ENCODE results near the gene MOV10L1.

MOV10L1 gene

DNA sequence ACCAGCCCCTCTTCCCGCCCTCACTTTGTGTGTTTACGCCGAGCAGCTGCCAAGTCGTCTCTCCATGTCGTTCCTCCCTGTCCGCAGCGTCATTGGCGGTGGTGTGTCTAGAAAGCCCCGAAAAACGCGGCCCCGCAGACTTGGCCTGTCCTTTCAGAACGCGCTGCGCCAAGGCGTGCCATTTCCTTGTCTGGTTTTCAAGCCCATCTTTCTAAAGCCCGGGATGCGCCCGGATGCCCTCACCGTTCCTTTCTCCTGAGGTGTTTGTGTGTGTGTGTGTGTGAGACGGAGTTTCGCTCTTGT, 557 bp downstream of the MOV10L1 start:
- H3K4me1 ChIP-seq = no peaks in the 10 kb centered on the region
- no peaks in the 10 kb centered on the region; the same call in 1 of the 2 replicates for H3K27me3 ChIP-seq
- H3K4me3 ChIP-seq (ENCODE audit: low read depth, low read length) = no peak overlapping the region
- H3K9me3 ChIP-seq = no peaks in the 10 kb centered on the region
- TF ChIP-seq, protein P1, sequence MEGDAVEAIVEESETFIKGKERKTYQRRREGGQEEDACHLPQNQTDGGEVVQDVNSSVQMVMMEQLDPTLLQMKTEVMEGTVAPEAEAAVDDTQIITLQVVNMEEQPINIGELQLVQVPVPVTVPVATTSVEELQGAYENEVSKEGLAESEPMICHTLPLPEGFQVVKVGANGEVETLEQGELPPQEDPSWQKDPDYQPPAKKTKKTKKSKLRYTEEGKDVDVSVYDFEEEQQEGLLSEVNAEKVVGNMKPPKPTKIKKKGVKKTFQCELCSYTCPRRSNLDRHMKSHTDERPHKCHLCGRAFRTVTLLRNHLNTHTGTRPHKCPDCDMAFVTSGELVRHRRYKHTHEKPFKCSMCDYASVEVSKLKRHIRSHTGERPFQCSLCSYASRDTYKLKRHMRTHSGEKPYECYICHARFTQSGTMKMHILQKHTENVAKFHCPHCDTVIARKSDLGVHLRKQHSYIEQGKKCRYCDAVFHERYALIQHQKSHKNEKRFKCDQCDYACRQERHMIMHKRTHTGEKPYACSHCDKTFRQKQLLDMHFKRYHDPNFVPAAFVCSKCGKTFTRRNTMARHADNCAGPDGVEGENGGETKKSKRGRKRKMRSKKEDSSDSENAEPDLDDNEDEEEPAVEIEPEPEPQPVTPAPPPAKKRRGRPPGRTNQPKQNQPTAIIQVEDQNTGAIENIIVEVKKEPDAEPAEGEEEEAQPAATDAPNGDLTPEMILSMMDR (IDR thresholded peaks at IDR 0.05; ENCODE audit: low read depth, low read length) = no peak
- DNase-seq = no peak
- H3K36me3 ChIP-seq = no peaks in the 10 kb centered on the region

DNA sequence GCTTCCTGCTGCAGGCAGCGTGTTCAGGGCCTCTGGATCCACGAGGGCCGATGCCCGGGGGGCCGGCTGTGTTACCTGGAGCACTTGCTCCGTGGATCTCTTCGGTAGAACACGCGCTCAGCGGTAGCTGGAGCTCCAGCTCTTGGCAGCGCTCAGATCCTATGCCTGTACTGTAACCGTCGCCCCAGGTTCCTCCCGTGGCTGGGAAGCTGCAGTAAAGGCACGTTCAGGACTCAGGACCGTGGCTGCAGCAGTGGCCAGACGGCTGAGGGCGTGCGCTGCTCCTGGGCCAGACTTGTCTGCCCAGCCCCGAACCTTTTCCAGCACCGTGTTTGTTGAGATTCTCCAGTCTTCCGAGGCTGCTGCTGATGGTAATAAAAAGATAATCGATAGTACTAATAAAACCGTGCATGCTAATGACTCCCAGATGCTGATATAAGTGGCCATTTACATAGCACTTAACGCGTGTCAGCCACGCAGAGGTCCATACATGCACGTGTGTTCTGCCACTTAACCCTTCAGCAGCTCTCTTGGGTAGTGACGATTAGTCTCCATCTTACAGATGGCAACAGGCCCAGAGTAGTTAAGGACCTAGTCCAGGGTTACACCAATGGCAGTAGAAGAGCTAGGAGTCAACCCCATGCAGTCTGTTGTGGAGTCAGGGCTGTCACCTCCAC, 1.4 kb downstream of the MOV10L1 start:
- DNase-seq = no peak
- H3K27me3 ChIP-seq = no peaks in the 10 kb centered on the region; the same call in none of the 2 replicates

DNA sequence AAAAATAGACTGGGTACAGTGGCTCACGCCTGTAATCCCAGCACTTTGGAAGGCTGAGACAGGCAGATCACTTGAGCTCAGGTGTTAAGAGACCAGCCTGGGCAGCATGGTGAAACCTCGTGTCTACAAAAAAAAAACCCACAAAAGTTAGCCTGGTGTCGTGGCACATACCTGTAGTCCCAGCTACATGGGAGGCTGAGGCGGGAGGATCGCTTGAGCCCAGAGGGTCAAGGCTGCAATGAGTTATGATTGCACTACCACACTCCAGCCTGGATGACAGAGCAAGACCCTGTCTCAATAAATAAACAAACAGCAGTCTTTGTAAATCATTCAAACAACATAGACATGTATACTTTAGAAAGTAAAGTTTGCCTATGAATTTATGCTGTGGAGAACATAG, 2.5 kb downstream of the MOV10L1 start:
- TF ChIP-seq, protein P1 (IDR thresholded peaks at IDR 0.05; ENCODE audit: low read depth, low read length) = no peak
- no peaks in the 10 kb centered on the region for H3K36me3 ChIP-seq
- no peaks in the 10 kb centered on the region; the same call in 1 of the 2 replicates for H3K9me3 ChIP-seq
- H3K4me1 ChIP-seq = no peaks in the 10 kb centered on the region
- no peaks in the 10 kb centered on the region; the same call in none of the 2 replicates for H3K27me3 ChIP-seq
- no peak overlapping the region for H3K4me3 ChIP-seq (ENCODE audit: low read depth, low read length)
- DNase-seq = no peak

More for the DNA sequence above, 1.4 kb downstream of the MOV10L1 start:
- H3K36me3 ChIP-seq = no peaks in the 10 kb centered on the region
- no peaks in the 10 kb centered on the region for H3K4me1 ChIP-seq
- H3K9me3 ChIP-seq = no peaks in the 10 kb centered on the region; the same call in 1 of the 2 replicates
- TF ChIP-seq, protein P1 (IDR thresholded peaks at IDR 0.05; ENCODE audit: low read depth, low read length) = no peak
- H3K4me3 ChIP-seq (ENCODE audit: low read depth, low read length) = no peak overlapping the region

DNA sequence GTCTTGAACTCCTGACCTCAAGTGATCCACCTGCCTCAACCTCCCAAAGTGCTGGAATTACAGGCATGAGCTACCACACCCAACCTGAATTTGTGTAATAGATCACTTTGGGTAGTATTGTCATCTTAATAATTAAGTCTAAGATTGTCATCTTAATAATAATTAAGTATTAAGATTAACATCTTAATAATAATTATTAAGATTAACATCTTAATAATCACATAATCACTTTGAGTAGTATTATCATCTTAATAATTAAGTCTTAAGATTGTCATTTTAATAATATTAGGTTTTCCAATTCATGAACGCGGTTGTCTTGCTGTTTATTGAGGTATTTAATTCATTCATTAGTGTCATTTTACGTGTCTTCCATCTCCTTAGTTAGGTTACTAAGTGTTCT, 8.2 kb downstream of the MOV10L1 start:
- TF ChIP-seq, protein P1 (IDR thresholded peaks at IDR 0.05; ENCODE audit: low read depth, low read length) = no peak

DNA sequence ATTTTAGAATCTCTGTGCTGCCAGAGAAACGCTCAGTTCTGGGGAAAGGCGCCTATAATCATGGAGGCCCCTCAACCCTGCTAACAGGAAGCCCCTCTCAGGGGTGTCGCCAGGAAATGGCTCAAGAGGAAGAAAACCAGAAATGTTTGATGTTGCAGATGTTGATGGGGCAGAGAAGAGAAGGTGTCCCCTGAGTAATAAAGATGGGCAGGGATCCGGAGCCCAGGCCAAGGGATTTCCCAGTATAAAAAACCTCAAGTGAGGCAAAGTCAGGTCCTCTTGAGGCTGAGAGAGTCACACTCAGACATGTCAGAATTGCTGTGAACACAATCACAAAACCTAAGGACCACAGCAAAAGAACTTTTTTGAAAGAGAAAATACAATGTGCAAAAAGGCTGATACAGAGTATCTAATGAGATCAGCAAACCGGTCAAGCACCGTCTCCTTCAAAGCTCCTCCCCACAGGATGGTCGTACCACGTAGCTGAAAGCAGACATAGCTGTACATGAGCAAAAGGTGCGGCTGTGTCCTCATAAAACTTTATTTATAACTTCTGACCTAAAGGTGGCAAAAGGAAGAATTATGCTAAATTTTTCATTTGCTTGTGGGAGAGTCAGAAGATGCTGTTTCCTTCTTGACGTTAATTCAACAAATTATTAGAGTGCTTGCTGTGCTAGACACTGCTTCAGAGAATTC, 12.2 kb downstream of the MOV10L1 start:
- Histone ChIP-seq H3K4me3 (ENCODE audit: low read depth, low read length) (no peak overlapping the region), H3K27me3 (no peaks in the 10 kb centered on the region), H3K4me1 (no peaks in the 10 kb centered on the region), H3K9me3 (no peaks in the 10 kb centered on the region), H3K36me3 (no peaks in the 10 kb centered on the region)
- DNase-seq = no peak
- TF ChIP-seq, protein P1 (IDR thresholded peaks at IDR 0.05; ENCODE audit: low read depth, low read length) = no peak

More for the DNA sequence above, 8.2 kb downstream of the MOV10L1 start:
- H3K9me3 ChIP-seq = no peaks in the 10 kb centered on the region; the same call in 1 of the 2 replicates
- H3K27me3 ChIP-seq = no peaks in the 10 kb centered on the region; the same call in none of the 2 replicates
- no peak overlapping the region for H3K4me3 ChIP-seq (ENCODE audit: low read depth, low read length)
- no peaks in the 10 kb centered on the region for H3K4me1 ChIP-seq
- DNase-seq = no peak
- no peaks in the 10 kb centered on the region for H3K36me3 ChIP-seq

DNA sequence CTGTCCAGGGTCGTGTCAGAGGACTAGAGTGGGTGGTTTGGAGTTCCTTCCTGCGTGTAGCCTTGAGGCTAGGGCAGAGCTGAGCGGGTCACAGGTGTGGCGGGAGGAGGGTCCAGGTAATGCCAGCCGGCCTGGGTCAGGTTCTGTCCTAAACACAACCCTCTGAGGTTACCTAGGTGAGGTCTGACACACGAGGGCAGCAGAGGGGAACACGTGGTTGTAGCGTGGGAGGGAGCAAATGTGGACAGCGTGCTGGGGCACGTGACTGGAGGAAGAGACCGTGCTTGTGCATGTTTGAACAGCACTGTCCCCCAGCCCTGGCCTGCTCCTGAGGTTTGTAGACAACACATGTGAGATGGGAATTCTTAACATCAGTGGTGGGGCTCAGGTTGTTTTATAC, 13.1 kb downstream of the MOV10L1 start:
- TF ChIP-seq, protein P1 (IDR thresholded peaks at IDR 0.05; ENCODE audit: low read depth, low read length) = no peak
- H3K4me1 ChIP-seq = no peaks in the 10 kb centered on the region
- no peaks in the 10 kb centered on the region for H3K36me3 ChIP-seq
- no peak for DNase-seq
- no peaks in the 10 kb centered on the region for H3K9me3 ChIP-seq
- no peaks in the 10 kb centered on the region for H3K27me3 ChIP-seq
- no peak overlapping the region for H3K4me3 ChIP-seq (ENCODE audit: low read depth, low read length)
